ENCODE results near the gene HOXD8.

Gene HOXD8

GRCh38 chr2:176130957-176131847, 1.7 kb downstream of the HOXD8 start:
- no peak for DNase-seq

- DNase-seq: no peak
Measured at GRCh38 chr2:176131848-176132158, 2.3 kb downstream of the HOXD8 start.

GRCh38 chr2:176132205-176133171, 3.0 kb downstream of the HOXD8 start:
- peak in 1 of 2 donors; percentile 30 for DNase-seq

- DNase-seq: no peak
Measured at GRCh38 chr2:176133389-176133788, 3.9 kb downstream of the HOXD8 start.

- DNase-seq: no peak
Measured at GRCh38 chr2:176134035-176134434, 4.5 kb downstream of the HOXD8 start.

GRCh38 chr2:176135035-176135440, 5.5 kb downstream of the HOXD8 start:
- no peak for DNase-seq

- DNase-seq: no peak
Measured at GRCh38 chr2:176136374-176137251, 7.1 kb downstream of the HOXD8 start.

- no peak for DNase-seq
Measured at GRCh38 chr2:176137252-176137580, 7.7 kb downstream of the HOXD8 start.

- no peak for DNase-seq
Measured at GRCh38 chr2:176137906-176138305, 8.4 kb downstream of the HOXD8 start.

GRCh38 chr2:176138526-176138922, 9.0 kb downstream of the HOXD8 start:
- no peak for DNase-seq

- DNase-seq: no peak
Measured at GRCh38 chr2:176138923-176139660, 9.6 kb downstream of the HOXD8 start.

GRCh38 chr2:176139661-176140512, 10.4 kb downstream of the HOXD8 start:
- DNase-seq: no peak

GRCh38 chr2:176140513-176141317, 11.2 kb downstream of the HOXD8 start:
- DNase-seq: peak; percentile 53 to 59

GRCh38 chr2:176142281-176142680, 12.8 kb downstream of the HOXD8 start:
- DNase-seq: no peak

GRCh38 chr2:176145085-176145969, 15.8 kb downstream of the HOXD8 start:
- DNase-seq: no peak

GRCh38 chr2:176146101-176146500, 16.6 kb downstream of the HOXD8 start:
- no peak for DNase-seq

- no peak for DNase-seq
Measured at GRCh38 chr2:176146645-176147044, 17.1 kb downstream of the HOXD8 start.

- no peak for DNase-seq
Measured at GRCh38 chr2:176147210-176147799, 17.8 kb downstream of the HOXD8 start.

Measured in CD4-positive, alpha-beta T cell treated with Interleukin-4 for 1 hour (primary cell).